GM18508 (cell line): ENCODE results near the gene MAPKAPK3.

Source experiments
- ATAC-seq: cut with Tn5 transposase; IDR thresholded peaks from one replicate; pipeline ENCODE4 v1.9.1; 2021; ENCODE audit warnings: moderate number of reproducible peaks; ENCODE audit not compliant: insufficient read depth, unreplicated experiment

The MAPKAPK3 gene

GRCh38 chr3:50624634-50625033, 7.7 kb downstream of the MAPKAPK3 start:
- no peak for ATAC-seq

GRCh38 chr3:50625231-50626182, 8.6 kb downstream of the MAPKAPK3 start:
- ATAC-seq = no peak

- ATAC-seq = no peak
These were observed 9.4 kb downstream of the MAPKAPK3 start for GRCh38 chr3:50626401-50626800.

- ATAC-seq = no peak
These were observed 10.6 kb downstream of the MAPKAPK3 start for GRCh38 chr3:50627407-50628051.

- ATAC-seq = no peak
These were observed 11.7 kb downstream of the MAPKAPK3 start for GRCh38 chr3:50628601-50629000.

- no peak for ATAC-seq
These were observed 13.4 kb downstream of the MAPKAPK3 start for GRCh38 chr3:50630394-50630793.

GRCh38 chr3:50630877-50631276, 13.9 kb downstream of the MAPKAPK3 start:
- no peak for ATAC-seq

GRCh38 chr3:50632450-50632849, 15.5 kb downstream of the MAPKAPK3 start:
- ATAC-seq = no peak

- ATAC-seq = no peak
These were observed 16.4 kb downstream of the MAPKAPK3 start for GRCh38 chr3:50633230-50633790.

GRCh38 chr3:50635066-50635465, 18.1 kb downstream of the MAPKAPK3 start:
- ATAC-seq = no peak

GRCh38 chr3:50637011-50637410, 20.1 kb downstream of the MAPKAPK3 start:
- no peak for ATAC-seq

GRCh38 chr3:50637945-50638344, 21.0 kb downstream of the MAPKAPK3 start:
- no peak for ATAC-seq

GRCh38 chr3:50639055-50639494, 22.1 kb downstream of the MAPKAPK3 start:
- ATAC-seq = no peak

GRCh38 chr3:50642382-50642781, 25.4 kb downstream of the MAPKAPK3 start:
- ATAC-seq = no peak

GRCh38 chr3:50644561-50644960, 27.6 kb downstream of the MAPKAPK3 start:
- ATAC-seq = no peak

- ATAC-seq = no peak
These were observed 28.4 kb downstream of the MAPKAPK3 start for GRCh38 chr3:50645378-50645777.

- ATAC-seq = no peak
These were observed 31.4 kb downstream of the MAPKAPK3 start for GRCh38 chr3:50648313-50648712.

- no peak for ATAC-seq
These were observed 32.0 kb downstream of the MAPKAPK3 start for GRCh38 chr3:50648944-50649343.

- ATAC-seq = no peak
These were observed 32.5 kb downstream of the MAPKAPK3 start for GRCh38 chr3:50649451-50649931.

GRCh38 chr3:50650018-50650417, 33.1 kb downstream of the MAPKAPK3 start:
- no peak for ATAC-seq

GRCh38 chr3:50651445-50651844, 34.5 kb downstream of the MAPKAPK3 start:
- no peak for ATAC-seq
